CD4-positive, alpha-beta T cell treated with Interleukin-17A for 1 hour (primary cell): ENCODE measurements around the gene RAMP1.
"Not testable (repeated sequence)": the region's sequence is repeated elsewhere in the genome, so short reads cannot be mapped to it uniquely, and the experiment has no call there.

Source experiments
- DNase-seq: peaks from one replicate; pipeline ENCODE4 v3.0.0-alpha.2; 2020

Gene RAMP1

GRCh38 chr2:237863689-237864443, 4.4 kb downstream of the RAMP1 start:
- no peak for DNase-seq

- no peak for DNase-seq
Observed at GRCh38 chr2:237864444-237864931, 5.1 kb downstream of the RAMP1 start.

- DNase-seq: no peak
Observed at GRCh38 chr2:237864940-237865622, 5.7 kb downstream of the RAMP1 start.

- no peak for DNase-seq
Observed at GRCh38 chr2:237865623-237866041, 6.2 kb downstream of the RAMP1 start.

- no peak for DNase-seq
Observed at GRCh38 chr2:237866101-237866621, 6.7 kb downstream of the RAMP1 start.

- DNase-seq: no peak
Observed at GRCh38 chr2:237867465-237867864, 8.0 kb downstream of the RAMP1 start.

- DNase-seq: not testable (repeated sequence)
Observed at GRCh38 chr2:237868074-237868473, 8.7 kb downstream of the RAMP1 start.

GRCh38 chr2:237868631-237869342, 9.4 kb downstream of the RAMP1 start:
- no peak for DNase-seq

GRCh38 chr2:237869343-237870102, 10.1 kb downstream of the RAMP1 start:
- DNase-seq: no peak

GRCh38 chr2:237870126-237870525, 10.7 kb downstream of the RAMP1 start:
- no peak for DNase-seq

GRCh38 chr2:237870754-237871651, 11.6 kb downstream of the RAMP1 start:
- DNase-seq: no peak

GRCh38 chr2:237872178-237872887, 12.9 kb downstream of the RAMP1 start:
- no peak for DNase-seq

- no peak for DNase-seq
Observed at GRCh38 chr2:237873421-237873831, 14.0 kb downstream of the RAMP1 start.

- no peak for DNase-seq
Observed at GRCh38 chr2:237873897-237874551, 14.6 kb downstream of the RAMP1 start.

GRCh38 chr2:237874585-237875161, 15.2 kb downstream of the RAMP1 start:
- no peak for DNase-seq

GRCh38 chr2:237875256-237876060, 16.0 kb downstream of the RAMP1 start:
- DNase-seq: no peak

GRCh38 chr2:237876061-237876526, 16.7 kb downstream of the RAMP1 start:
- no peak for DNase-seq

GRCh38 chr2:237876532-237876931, 17.1 kb downstream of the RAMP1 start:
- no peak for DNase-seq
